ENCODE results near the gene ATP5F1A. TPM values are rescaled to one million over a fixed set of nuclear protein-coding genes. Genes with fewer than 3 reads are reported as not detected.
"Not testable (repeated sequence)": the region's sequence is repeated elsewhere in the genome, so short reads cannot be mapped to it uniquely, and the experiment has no call there.

The ATP5F1A gene
- polyA plus RNA-seq, 4 donors: 660 to 732 (median 691) TPM

GRCh38 chr18:46048641-46049040, 49.5 kb downstream of the ATP5F1A start:
- no peak for DNase-seq (ENCODE audit: low read depth in 4 of 4, low spot score in 3 of 4)

GRCh38 chr18:46047369-46047768, 50.7 kb downstream of the ATP5F1A start:
- DNase-seq (ENCODE audit: low read depth in 4 of 4, low spot score in 3 of 4): not testable (repeated sequence)

- no peak for DNase-seq (ENCODE audit: low read depth in 4 of 4, low spot score in 3 of 4)
Measured at GRCh38 chr18:46046688-46047087, 51.4 kb downstream of the ATP5F1A start.

- DNase-seq (ENCODE audit: low read depth in 4 of 4, low spot score in 3 of 4): no peak
Measured at GRCh38 chr18:46046126-46046525, 52.0 kb downstream of the ATP5F1A start.

GRCh38 chr18:46042571-46043123, 55.4 kb downstream of the ATP5F1A start:
- DNase-seq (ENCODE audit: low read depth in 4 of 4, low spot score in 3 of 4): no peak

- DNase-seq (ENCODE audit: low read depth in 4 of 4, low spot score in 3 of 4): no peak
Measured at GRCh38 chr18:46040747-46041104, 57.4 kb downstream of the ATP5F1A start.

- no peak for DNase-seq (ENCODE audit: low read depth in 4 of 4, low spot score in 3 of 4)
Measured at GRCh38 chr18:46040033-46040746, 57.9 kb downstream of the ATP5F1A start.

GRCh38 chr18:46037512-46038305, 60.4 kb downstream of the ATP5F1A start:
- no peak for DNase-seq (ENCODE audit: low read depth in 4 of 4, low spot score in 3 of 4)

- no peak for DNase-seq (ENCODE audit: low read depth in 4 of 4, low spot score in 3 of 4)
Measured at GRCh38 chr18:46035696-46036680, 62.1 kb downstream of the ATP5F1A start.

GRCh38 chr18:46034230-46034629, 63.9 kb downstream of the ATP5F1A start:
- no peak for DNase-seq (ENCODE audit: low read depth in 4 of 4, low spot score in 3 of 4)

GRCh38 chr18:46031741-46032140, 66.4 kb downstream of the ATP5F1A start:
- DNase-seq (ENCODE audit: low read depth in 4 of 4, low spot score in 3 of 4): no peak

Other genes starting within 250 kb of the ATP5F1A start
- gene EPG5, start 131.0 kb downstream of the ATP5F1A start, polyA plus RNA-seq (ENCODE audit: insufficient read length in 4 of 4): 10 to 100 TPM; 18.1 to 24.2 (median 19.8) TPM
- 10 to 100 TPM in 2 of 4 donors, 1 to 10 TPM in 2; 9.1 to 13.3 (median 9.9) TPM for gene PSTPIP2, start 26.0 kb downstream of the ATP5F1A start, polyA plus RNA-seq (ENCODE audit: insufficient read length in 4 of 4)
- gene HAUS1, start 6.1 kb upstream of the ATP5F1A start, polyA plus RNA-seq (ENCODE audit: insufficient read length in 4 of 4): 10 to 100 TPM; 46.2 to 54.9 (median 47.9) TPM